ENCODE measurements around the gene ARHGAP29. TPM values are rescaled to one million over a fixed set of nuclear protein-coding genes. Genes with fewer than 3 reads are reported as not detected.

Gene ARHGAP29
- polyA plus RNA-seq, 2 of the 4 experiments (the other 2 are of a cell fraction), result 14.3 to 29.7 TPM

GRCh38 chr1:94284476-94284875 lies 47.1 kb upstream of the ARHGAP29 start:
- ChIA-PET CTCF (no interaction called here), POLR2A (no interaction called here)
- H3K4me1 ChIP-seq, result peaks cover 5% of the 10 kb centered on the region; the same call in 1 of the 3 replicates
- no peak overlapping the region for H3K4me3 ChIP-seq
- H3K27ac ChIP-seq, result no peak overlapping the region
- FAIRE-seq (no peak), DNase-seq (ENCODE audit: low read depth in 1 of 2, low spot score in 1 of 2) (no peak), ATAC-seq (no peak)
- no peak overlapping the region for H3K4me2 ChIP-seq
- TF ChIP-seq TFCP2L1 (CRISPR knock-in tag; IDR thresholded peaks at IDR 0.05), result no peak
- no peak for TF ChIP-seq RNF2 (IDR thresholded peaks at IDR 0.05; ENCODE audit: borderline replicate concordance, low read depth)
- no peak for TF ChIP-seq GATA3 (IDR thresholded peaks at IDR 0.05; ENCODE audit: borderline replicate concordance)
- TF ChIP-seq CBX8 (IDR thresholded peaks at IDR 0.05), result no peak
- no peak for TF ChIP-seq MAFK (IDR thresholded peaks at IDR 0.05; ENCODE audit: partially characterized antibody)
- no peak for TF ChIP-seq BHLHE40 (IDR thresholded peaks at IDR 0.05; ENCODE audit: low read depth, low read length)
- TF ChIP-seq HOXB5 (CRISPR knock-in tag; IDR thresholded peaks at IDR 0.05), result no peak
- no peak for TF ChIP-seq E2F6 (IDR thresholded peaks at IDR 0.05; ENCODE audit: borderline replicate concordance, low read depth)
- no peak for TF ChIP-seq POLR2A (IDR thresholded peaks at IDR 0.05; ENCODE audit: low read length)
- no peak for TF ChIP-seq KDM5A (IDR thresholded peaks at IDR 0.05)
- no peak for TF ChIP-seq FOSB (CRISPR knock-in tag; IDR thresholded peaks at IDR 0.05)
- no peak for TF ChIP-seq JUN (IDR thresholded peaks at IDR 0.05)
- no peak for TF ChIP-seq EHF (CRISPR knock-in tag; IDR thresholded peaks at IDR 0.05)
- TF ChIP-seq MAZ (IDR thresholded peaks at IDR 0.05; ENCODE audit: borderline replicate concordance, low read depth, low read length), result no peak
- no peak for TF ChIP-seq SMC3 (IDR thresholded peaks at IDR 0.05)
- TF ChIP-seq ATOH8 (CRISPR knock-in tag; IDR thresholded peaks at IDR 0.05; ENCODE audit: low read depth), result no peak
- no peak for TF ChIP-seq ZFP36 (IDR thresholded peaks at IDR 0.05; ENCODE audit: borderline replicate concordance, partially characterized antibody)
- no peak for TF ChIP-seq BCL3 (IDR thresholded peaks at IDR 0.05)
- TF ChIP-seq CBX2 (IDR thresholded peaks at IDR 0.05; ENCODE audit: borderline replicate concordance, low read depth), result no peak
- 80% methylated on average over 2 of the region's 2 CpGs for WGBS (ENCODE audit: missing lambda C conversion rate)
- H3K9me3 ChIP-seq, result no peaks in the 10 kb centered on the region

- ATAC-seq (no peak), DNase-seq (ENCODE audit: low read depth in 1 of 2, low spot score in 1 of 2) (no peak), FAIRE-seq (no peak)
- Histone ChIP-seq H3K4me1 (peaks cover 5% of the 10 kb centered on the region; the same call in 1 of the 3 replicates), H3K4me3 (no peak overlapping the region), H3K4me2 (no peak overlapping the region), H3K9me3 (no peaks in the 10 kb centered on the region), H3K27ac (no peak overlapping the region)
- ChIA-PET CTCF (interaction anchor here (0.9 to 1.0 kb wide), 2 partner anchors 25 to 180 kb away, joined by 3 to 4 read pairs; no protein-coding TSS in a partner anchor), POLR2A (no interaction called here)
- 65% methylated on average over 1 of the region's 1 CpG for WGBS (ENCODE audit: missing lambda C conversion rate)
- TF ChIP-seq PBX3 (IDR thresholded peaks at IDR 0.05) (no peak), FOSL2 (IDR thresholded peaks at IDR 0.05) (no peak), FOSL2 (CRISPR knock-in tag; IDR thresholded peaks at IDR 0.05) (no peak), TP53 (CRISPR knock-in tag; IDR thresholded peaks at IDR 0.05) (no peak), ZNF302 (CRISPR knock-in tag; IDR thresholded peaks at IDR 0.05) (no peak), E2F6 (IDR thresholded peaks at IDR 0.05; ENCODE audit: borderline replicate concordance, low read depth) (no peak), RAD21 (conservative IDR thresholded peaks at IDR 0.05 in 1 of 2, IDR thresholded peaks at IDR 0.05 in 1 of 2) (no peak)
These were observed 46.1 kb upstream of the ARHGAP29 start for GRCh38 chr1:94283462-94283861.
